UCSD-AML1 (cell line): ENCODE results near the gene VPS54.

Experiments used
- DNase-seq: peaks from one replicate; lab custom pipeline; 2025; ENCODE audit not compliant: unreplicated experiment; lab: John Stamatoyannopoulos, UW

VPS54 gene, protein sequence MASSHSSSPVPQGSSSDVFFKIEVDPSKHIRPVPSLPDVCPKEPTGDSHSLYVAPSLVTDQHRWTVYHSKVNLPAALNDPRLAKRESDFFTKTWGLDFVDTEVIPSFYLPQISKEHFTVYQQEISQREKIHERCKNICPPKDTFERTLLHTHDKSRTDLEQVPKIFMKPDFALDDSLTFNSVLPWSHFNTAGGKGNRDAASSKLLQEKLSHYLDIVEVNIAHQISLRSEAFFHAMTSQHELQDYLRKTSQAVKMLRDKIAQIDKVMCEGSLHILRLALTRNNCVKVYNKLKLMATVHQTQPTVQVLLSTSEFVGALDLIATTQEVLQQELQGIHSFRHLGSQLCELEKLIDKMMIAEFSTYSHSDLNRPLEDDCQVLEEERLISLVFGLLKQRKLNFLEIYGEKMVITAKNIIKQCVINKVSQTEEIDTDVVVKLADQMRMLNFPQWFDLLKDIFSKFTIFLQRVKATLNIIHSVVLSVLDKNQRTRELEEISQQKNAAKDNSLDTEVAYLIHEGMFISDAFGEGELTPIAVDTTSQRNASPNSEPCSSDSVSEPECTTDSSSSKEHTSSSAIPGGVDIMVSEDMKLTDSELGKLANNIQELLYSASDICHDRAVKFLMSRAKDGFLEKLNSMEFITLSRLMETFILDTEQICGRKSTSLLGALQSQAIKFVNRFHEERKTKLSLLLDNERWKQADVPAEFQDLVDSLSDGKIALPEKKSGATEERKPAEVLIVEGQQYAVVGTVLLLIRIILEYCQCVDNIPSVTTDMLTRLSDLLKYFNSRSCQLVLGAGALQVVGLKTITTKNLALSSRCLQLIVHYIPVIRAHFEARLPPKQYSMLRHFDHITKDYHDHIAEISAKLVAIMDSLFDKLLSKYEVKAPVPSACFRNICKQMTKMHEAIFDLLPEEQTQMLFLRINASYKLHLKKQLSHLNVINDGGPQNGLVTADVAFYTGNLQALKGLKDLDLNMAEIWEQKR

DNA sequence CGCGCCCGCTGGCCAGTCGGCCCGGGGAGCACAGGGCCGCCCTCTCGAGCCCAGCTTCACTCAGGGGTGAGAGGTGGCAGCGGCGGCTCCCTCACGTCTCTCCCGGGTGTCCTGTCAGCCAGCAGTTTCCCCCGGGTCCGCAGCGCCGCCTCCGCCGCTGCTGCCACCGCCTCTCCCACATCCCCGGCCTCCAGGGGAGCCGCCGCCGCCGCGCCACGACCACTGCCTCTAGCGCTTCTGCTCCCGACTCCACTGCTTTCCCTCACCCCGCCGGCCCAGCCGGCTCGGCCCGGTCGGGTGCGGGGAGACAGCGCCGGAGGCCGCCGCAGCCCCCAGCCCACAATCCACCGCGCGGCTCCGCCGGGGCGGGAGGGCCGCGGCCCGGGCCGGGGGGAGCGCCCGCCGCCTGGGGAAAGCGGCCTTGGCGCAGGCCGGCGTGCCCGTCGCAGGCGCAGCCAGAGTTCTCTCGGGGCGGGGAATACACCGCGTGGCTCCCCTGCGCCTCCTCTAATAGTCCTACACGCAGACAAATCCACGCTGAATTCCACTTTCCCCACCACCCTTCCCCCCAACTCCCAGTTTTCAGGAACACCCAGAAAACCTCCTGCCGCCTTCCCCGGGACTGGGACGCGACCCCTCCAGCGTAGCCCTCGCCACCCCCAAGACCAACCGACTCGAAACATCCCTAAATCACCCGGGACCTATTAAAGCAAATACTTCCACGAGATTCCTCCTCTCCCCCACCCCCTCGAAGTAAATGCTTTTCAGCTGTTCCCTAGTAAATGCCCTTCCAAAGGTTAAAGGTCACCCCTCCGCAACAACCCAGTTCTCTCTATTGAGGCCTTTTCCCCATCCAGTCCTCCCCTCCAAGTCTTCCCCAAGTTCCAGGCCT, at the start of gene VPS54:
VPS54 (minus strand) TSS at position 346 of the 892 bp plus-strand sequence. CDS start 35,429 bp downstream, outside the sequence.
- DNase-seq = peak; percentile 67

- DNase-seq = no peak
Observed at GRCh38 chr2:64067326-64067725, 48.1 kb upstream of the VPS54 start.

DNA sequence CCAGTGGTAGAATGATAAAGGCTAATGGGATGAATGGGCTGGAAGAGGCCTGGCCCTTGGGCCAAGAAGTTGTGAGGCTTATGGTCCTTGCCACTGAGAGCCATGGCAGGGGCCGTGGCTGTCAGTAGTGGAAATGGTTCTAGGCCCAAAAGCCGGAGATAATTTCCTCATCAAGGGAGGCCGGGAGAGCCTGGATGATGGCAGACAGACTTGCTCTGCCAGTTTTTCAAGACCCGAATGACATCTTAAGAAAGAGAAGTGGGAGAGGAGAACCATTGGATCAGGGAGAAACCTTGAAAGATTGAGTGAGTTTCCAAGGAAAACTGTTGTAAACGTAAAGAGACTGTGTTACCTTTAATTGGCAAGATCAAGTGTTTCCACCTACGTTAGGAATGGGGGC, 46.3 kb upstream of the VPS54 start:
- no peak for DNase-seq

- no peak for DNase-seq
Observed at GRCh38 chr2:64063924-64064331, 44.7 kb upstream of the VPS54 start.

DNA sequence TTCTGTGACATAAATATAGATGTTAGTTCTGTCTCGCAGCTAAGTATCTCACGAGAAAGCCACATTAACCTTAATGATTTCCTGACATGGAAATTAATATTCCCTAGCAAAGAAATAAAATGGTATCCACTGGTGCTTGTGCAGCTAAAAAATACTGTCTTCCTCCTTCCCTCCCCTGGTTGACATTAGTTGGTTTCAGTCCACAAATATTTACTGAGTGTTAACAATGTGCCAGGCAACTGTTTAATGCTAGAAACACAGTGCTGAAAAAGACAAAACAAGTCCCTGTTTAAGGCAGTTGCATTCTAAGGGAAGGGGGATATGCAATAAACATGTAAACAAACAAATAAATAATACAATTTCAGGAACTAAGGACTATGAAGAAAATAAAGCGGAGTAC, 44.2 kb upstream of the VPS54 start:
- no peak for DNase-seq

- DNase-seq = no peak
Observed at GRCh38 chr2:64062840-64063239, 43.6 kb upstream of the VPS54 start.

GRCh38 chr2:64059270-64059669, 40.0 kb upstream of the VPS54 start:
- DNase-seq = no peak

- DNase-seq = no peak
Observed at GRCh38 chr2:64056021-64056420, 36.8 kb upstream of the VPS54 start.

DNA sequence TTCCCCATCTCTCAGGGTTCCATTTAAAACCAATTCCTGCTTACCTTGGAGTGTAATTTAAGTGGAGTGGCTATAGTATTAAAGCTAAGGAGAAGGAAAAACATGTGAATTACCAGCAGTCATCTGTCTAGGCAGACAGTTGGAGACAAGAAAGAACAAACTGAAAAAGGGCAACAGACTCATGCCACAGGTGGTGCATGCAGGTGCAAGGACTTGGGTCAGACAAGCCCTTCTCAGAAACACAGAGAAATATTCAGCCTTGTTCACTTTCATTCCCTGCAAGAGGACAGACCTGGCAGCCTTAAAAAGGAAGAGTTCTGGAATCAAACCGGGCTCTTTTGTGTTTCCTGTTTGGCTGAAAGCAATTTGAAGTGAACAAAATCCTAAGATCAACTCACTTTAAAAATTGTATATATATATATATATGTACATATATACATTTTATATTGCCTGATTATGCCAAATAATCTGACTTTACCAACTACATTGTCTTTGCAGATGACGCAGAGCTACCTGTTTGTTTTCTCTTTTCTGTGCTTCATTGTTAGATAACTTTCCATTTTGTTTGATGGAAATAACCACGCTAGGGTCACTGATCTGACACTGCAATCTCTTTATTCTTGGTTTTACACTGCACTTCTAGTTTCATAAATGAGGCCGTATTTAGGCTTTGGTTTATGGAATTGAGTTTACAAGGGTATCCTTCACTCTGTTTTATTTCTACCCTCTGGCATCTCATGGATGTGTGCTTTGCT, 35.1 kb upstream of the VPS54 start:
- no peak for DNase-seq

DNA sequence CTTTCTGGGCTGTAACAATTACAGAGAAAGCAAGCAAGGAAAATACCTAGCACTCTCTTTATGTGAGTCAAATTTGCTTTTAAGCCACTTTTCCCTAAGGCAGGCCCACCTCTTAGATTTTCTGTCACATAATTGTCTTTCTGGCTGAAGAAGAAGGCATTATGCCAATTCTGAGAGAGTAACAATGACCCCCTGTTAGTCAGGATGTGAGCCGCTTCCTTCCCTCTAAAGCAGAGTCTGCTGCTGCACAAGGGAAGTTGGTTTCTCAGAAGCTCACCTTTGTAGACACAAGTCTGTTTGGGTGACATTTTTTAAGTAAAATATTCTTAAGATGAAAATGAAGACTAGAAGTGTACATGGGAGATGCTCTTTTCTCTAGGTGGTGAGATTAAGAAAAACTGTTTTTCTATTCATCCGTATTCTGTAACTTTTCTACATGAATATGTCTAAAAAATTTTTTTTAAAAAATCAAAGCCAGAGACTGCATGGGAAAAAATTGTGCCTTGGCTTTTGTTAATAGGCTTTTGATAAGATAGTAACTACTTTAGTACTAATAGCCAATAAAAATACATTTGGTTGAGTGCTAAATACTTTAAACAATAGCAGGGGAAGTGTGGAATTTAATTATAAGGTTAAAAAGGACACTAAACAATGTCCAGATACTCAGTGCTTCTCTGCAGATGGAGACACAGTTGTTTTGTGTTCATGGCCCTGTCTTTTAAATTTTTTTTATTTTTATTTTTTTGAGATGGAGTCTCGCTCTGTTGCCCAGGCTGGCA, 33.4 kb upstream of the VPS54 start:
- DNase-seq = no peak

- DNase-seq = peak; percentile 47
Observed at GRCh38 chr2:64049633-64050220, 30.5 kb upstream of the VPS54 start.

DNA sequence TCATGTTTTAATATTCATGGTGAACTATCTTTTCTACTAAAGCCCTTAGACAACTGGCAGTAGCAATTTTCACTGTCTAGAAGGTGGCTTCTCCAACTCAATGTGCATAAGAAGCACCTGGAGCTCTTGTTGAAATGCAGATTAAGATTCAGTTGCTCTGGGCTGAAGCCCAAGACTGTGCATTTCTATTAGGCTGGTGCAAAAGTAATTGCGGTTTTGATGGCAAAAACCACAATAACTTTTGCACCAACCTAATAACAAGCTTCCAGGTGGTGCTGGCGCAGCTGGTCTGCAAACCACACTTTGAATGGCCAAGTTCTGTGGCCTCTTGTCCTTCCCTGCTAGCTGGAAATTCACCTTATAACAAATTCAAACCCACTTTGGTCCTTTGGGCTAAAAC, 26.7 kb upstream of the VPS54 start:
- DNase-seq = no peak

DNA sequence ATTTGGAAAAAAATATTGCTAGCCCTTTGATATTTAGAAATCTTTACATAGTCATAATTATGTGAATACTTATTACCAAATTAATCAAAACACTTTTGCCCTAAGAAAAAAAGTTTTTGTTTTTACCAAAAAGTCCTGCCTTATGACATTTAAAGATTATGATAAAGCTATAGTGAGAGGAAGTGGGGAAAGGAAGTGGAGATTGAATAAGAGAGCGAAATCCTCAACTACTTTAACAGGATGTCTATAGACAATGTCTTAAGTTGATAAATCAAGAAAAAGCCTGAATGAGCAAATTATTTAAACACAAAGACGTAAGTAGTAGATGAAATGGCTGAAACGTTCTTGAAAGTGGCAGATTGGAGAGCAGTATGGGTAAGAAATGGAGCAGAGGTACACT, 20.9 kb upstream of the VPS54 start:
- no peak for DNase-seq

DNA sequence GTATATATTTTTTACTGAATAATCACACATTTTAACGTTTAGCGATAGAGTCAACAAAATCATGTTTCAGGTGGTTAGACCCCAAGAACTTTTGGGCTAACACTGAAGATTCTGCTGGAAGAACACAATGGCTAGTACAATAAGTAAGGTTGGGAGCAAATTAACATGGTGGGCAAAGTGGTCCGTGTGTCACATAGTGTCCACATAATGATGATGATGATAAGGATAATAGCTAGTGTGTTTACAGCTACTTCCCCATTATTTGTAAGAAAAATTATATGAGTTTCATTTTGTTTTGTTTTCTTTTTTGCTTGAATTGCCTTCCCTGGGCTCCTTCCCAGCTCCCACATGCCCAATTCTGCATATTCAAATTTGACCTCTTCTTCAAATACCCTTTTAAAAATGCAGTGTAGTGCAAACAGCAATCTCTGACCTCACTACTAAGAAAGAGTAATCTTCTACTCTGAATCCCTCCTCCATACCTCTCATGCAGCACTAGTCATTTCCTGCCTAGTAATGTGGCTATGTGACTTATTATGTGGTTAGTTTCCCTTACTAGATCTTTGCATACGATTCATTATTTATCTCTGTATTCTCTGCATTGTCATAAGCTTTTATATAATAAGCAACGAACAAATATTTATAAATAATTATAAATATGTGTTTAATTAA, 16.9 kb upstream of the VPS54 start:
- DNase-seq = no peak

DNA sequence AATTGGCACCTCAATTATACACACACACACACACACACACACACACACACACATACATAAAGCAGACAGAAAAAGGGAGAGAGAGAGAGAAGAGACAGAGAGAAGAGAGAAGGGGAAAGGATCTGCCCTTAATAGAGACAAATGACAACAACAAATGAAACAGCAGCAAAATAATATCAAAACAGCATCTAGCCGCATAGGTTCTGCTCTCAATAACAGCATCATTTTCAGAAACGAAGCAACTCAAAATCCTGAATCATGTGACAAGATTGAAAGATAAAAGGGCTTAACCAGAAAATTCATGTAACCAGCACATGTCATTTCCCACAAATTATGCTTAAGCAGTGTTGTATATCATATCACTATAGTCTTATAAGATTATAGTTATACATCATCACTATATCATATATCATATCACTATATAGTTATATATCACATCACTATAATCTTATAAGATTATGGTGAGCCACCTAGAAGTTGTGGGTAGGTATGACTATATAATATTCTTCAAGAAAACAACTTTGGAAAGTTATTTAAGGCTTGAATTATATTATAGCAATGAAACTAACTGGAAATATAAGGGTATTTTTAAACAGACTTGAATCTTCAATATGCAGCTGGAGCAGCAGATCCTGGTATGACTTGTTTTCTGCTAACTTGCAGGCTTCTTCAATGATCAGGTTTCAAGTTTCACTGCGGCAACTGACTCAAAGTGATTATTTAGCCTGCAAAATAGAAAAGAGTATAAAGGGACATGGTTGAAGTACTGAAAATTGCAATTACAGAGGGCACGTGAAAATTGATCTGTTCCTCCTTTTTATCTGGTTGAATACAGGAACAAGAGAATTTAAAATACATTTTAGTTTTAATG, 16.1 kb upstream of the VPS54 start:
- no peak for DNase-seq

DNA sequence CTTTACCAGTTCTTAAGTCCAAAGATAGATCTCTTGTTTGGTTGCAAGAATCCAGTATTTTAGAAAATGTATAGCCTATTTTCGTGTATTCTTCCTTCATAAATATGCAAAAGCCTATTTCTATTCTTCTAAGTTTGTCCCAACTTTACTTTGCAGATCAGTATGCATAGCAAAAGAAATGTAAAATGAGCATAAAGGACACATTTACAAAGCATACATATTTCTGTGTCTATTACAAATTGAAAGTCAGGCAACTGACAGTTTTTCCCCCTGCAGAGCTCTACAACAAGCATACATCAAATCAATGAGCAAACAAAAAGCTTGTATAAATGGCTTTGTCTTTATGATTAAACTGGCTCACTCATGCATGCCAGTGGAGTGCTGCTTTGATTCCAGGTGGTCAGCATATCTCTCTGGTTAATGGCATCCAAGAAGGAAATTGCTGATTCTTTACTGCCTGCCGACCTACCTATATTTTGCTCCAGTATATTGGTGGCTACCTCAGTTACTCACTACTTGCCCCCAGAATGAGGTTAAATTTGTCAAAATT, 10.0 kb upstream of the VPS54 start:
- DNase-seq = no peak

GRCh38 chr2:64025741-64026140, 6.5 kb upstream of the VPS54 start:
- no peak for DNase-seq
